Measurements from ENCODE around the gene GRIP1. TPM values are rescaled to one million over a fixed set of nuclear protein-coding genes. Genes with fewer than 3 reads are reported as not detected.

The GRIP1 gene
- total RNA-seq, 1 experiment from 2014 or later = 0.91 TPM

- DNase-seq (ENCODE audit: low spot score) = no peak
Observed at GRCh38 chr12:66692986-66693385, 14.1 kb upstream of the GRIP1 start.

DNA sequence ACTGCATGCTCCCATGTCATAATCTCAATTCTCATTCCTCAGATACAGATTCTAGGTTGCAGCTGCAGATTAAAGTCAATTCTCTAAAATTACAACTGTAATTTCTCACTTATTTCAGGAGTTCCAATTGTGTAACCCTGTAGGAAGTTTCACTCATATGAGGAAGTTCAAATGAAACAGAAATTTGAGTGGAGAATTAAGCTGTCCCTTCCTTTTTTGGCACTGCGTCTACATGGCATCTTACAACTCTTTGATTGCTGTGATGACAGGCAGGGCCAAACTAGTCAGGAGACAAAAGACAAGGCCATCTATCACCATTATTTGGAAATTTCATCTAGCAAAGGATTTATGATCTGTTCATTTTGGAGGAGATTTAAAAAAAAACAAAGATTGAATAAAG, 13.3 kb upstream of the GRIP1 start:
- no peak for DNase-seq (ENCODE audit: low spot score)

DNA sequence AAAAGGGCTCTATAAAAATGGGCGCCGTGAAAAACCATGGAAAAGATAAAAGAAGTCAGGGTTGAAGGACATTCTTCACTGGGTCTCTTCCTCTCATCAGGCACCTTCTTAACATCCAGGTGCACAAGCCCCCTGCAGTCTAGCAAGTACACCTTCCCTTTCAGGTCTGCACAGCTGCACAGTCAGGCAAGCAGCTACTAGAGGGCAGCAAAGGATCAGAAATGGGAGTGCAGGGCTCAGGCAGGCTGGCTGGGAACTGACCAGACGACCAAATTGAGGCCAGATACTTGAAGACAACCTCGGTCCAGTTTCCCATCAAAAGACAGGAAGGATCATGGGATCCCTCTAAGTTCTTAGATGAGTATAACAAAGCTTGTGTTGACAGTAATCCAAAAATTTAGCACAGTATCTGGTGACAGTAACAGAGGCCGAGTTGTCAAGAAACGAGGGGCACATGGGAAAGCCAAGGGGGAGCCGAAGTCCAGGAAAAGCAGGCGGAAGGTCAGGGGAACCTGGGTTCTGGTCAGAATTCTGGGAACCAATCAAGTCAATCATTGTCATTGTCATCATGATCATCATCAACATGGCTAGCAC, 10.1 kb upstream of the GRIP1 start:
- DNase-seq (ENCODE audit: low spot score) = peak; percentile 58

- DNase-seq (ENCODE audit: low spot score) = no peak
Observed at GRCh38 chr12:66684222-66684621, 5.3 kb upstream of the GRIP1 start.

DNA sequence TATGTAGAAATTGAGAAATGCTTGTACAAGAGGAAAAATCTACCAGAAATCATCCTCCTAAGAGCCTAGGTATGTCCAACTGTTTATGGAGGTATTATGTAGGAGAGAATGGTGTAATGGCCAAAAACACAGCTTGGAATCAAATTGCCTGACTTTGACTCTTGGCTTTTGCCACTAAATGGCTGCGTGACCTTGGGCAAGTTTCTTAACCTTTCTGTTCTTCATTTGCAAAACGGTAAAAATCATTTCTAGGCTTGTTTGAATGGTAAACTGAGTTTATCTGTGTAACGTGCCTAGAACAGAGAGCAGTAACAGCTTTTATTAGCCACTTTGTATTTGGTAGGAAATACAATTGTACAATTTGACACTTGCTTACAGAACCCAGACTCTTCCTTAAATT, 4.9 kb upstream of the GRIP1 start:
- no peak for DNase-seq (ENCODE audit: low spot score)

DNA sequence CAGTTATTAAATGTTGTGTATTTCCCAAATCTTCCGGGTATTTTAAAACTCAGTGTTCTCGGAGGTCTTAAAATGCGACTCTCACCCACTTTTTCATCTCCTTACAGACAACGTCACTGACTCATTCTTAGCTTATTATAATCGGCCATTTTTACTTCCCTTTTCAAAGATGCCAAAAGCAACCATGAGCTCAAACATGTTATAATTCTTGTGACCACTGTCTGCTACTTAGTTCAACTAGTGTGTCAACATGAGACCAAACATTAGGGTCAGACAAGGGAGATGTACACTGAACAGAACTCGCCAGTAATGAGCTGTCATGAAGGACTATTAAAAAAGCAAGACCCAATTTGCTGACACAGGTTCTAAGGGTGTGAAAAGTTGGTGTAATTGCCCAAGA, 4.2 kb upstream of the GRIP1 start:
- DNase-seq (ENCODE audit: low spot score) = no peak

- no peak for DNase-seq (ENCODE audit: low spot score)
Observed at GRCh38 chr12:66679461-66680084, 697 bp upstream of the GRIP1 start.

GRCh38 chr12:66676241-66676640, 2.6 kb downstream of the GRIP1 start:
- no peak for DNase-seq (ENCODE audit: low spot score)

GRCh38 chr12:66674495-66675122, 4.3 kb downstream of the GRIP1 start:
- no peak for DNase-seq (ENCODE audit: low spot score)

GRCh38 chr12:66669541-66669940, 9.3 kb downstream of the GRIP1 start:
- DNase-seq (ENCODE audit: low spot score) = no peak

DNA sequence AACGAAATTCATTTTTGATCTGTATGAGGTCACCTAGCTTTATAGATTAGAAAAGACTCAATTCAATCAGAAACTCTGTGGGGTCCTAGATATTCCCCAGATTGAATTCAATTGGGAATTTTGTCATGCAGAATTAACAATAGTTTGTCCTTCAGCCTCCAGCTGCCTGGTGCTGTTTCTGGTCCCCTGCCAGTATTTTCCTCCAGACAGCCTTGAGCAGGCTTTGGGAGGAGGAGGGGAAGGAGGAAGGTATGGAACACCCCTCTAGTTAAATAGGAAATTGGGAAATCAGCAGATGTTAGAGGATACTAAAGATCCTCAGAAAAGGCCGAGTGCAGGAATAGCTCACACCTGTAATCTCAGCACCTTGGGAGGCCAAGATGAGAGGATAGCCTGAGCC, 10.6 kb downstream of the GRIP1 start:
- no peak for DNase-seq (ENCODE audit: low spot score)

GRCh38 chr12:66667906-66668305, 11.0 kb downstream of the GRIP1 start:
- no peak for DNase-seq (ENCODE audit: low spot score)

- no peak for DNase-seq (ENCODE audit: low spot score)
Observed at GRCh38 chr12:66666481-66666880, 12.4 kb downstream of the GRIP1 start.

DNA sequence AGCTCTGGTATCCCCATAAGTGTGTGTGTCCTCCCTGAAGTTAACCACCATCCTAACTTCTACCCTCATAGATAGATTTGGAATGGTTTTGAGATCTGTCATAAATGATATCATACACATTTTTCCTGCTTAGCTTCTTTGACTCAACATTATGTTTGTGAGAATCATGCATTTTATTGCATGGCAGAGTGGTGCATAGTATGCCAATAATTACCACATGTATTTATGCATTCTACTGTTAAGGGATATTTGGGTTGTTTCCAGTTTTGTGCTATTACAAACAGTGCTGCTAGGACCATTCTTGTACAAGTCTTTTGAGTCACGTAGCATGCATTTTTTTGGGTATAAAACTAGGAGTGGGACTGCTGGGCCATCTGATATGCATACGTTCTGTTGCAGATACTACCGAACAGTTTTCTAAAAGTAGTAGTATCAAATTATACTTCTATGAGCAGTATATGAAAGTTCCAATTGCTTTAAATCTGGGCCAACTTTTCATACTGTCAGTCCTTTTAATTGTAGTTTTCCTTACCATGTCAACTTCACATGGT, 13.4 kb downstream of the GRIP1 start:
- no peak for DNase-seq (ENCODE audit: low spot score)

DNA sequence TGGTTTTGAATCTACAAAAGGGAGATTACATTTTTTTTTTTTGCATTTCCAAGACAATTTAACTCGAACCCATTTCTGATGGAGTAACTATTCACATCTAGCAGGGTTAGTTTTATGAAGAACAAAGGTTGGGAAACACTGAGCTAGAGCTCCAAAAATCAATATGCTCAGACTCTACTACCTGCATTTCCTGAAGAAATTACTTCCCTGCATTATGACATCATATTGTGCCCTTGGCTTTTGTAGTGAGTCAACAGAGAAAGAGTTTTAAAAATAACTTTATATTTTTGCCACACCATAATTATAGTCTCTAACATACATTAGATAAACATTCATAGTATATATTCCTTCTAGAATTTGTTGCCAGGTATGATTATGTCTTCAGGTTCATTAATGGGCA, 14.8 kb downstream of the GRIP1 start:
- no peak for DNase-seq (ENCODE audit: low spot score)

GRCh38 chr12:66663611-66664010, 15.3 kb downstream of the GRIP1 start:
- DNase-seq (ENCODE audit: low spot score) = no peak

DNA sequence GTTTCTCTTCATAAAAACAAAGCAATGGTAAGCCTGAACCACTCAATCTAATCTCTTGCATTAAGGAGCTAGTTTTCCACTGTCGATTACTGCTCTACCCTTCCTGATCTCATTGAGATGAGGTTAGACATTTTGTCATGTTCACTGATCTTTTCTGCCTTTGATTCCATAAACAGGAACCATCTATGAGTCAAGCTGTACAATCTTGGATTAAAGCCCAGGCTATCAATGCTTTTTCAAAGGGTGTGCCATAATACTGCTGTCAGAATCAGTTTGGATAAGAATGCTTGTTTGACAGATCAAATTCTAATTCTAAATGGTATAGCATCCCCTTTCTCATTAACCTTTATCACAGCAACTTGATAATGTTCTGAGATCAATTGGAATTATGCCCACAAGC, 16.1 kb downstream of the GRIP1 start:
- DNase-seq (ENCODE audit: low spot score) = no peak

DNA sequence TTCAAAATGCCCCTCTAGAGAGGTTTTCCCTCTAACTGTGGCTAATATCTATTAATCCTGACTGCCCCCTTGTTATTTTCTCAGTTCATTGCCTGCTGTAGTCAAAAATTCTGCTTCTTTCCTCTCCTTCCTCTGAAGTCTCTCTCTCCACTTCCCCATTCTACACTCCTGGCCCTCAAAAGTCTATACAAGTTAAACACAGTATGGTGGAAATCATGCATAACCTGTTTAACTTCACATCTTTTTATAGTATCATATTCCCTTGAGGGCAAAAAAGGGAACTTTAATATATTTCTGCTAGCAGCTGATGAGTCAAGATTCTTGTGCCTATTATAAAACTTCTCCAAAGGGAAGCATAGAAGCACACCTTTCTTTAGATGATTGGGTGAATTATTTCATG, 16.7 kb downstream of the GRIP1 start:
- no peak for DNase-seq (ENCODE audit: low spot score)

DNA sequence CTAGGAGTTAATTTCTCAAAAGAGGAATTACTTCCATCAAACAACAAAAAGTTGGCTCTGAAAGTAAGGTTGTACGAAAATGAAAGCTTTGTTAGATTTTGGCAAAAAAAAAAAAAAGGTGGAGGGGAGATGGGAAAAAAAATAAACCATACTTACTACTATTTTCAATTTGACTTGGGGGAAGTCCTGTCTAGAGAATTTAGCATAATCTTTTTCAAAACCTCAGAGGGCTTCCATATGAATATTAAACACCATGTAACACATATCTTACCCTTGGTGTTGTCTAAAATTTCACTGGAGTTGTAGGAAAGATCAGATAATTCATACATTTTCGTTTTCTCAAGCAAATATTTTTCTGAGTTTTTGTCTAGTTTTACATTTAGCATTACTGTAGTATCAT, 17.5 kb downstream of the GRIP1 start:
- no peak for DNase-seq (ENCODE audit: low spot score)

GRCh38 chr12:66653796-66654195, 25.1 kb downstream of the GRIP1 start:
- no peak for DNase-seq (ENCODE audit: low spot score)

DNA sequence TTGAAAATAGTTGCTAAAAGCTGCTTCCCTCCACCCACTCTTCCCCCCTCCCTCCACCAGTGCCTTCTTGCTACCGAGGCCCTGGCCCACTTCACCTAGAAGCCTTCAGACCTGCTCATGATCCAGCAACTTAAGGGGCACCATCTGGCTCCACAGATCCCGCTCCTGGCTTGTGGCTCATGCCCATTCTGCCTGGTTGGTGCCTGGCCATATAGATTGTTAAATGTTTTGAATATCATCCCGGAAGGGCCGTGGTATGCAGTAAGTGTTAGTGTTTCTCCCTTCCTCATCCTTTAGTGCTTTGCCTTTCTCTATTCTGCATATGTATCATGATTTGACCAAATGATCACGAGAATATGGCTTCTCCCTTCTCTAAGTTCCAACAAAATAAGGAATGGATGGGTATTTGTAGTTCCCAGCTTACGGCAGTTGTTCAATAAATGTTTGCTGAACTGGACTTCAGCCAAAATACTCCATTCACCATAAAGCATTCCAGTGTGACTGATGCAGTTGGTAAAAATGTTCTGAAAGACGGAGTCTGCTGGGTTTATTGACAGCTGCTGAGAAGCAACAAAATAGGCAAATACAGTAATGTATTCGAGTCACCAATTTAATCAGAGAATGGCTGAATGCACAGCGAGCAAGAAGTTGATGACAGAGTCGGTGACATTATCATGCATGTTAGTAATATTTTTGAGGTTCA, 30.7 kb downstream of the GRIP1 start:
- DNase-seq (ENCODE audit: low spot score) = no peak

DNA sequence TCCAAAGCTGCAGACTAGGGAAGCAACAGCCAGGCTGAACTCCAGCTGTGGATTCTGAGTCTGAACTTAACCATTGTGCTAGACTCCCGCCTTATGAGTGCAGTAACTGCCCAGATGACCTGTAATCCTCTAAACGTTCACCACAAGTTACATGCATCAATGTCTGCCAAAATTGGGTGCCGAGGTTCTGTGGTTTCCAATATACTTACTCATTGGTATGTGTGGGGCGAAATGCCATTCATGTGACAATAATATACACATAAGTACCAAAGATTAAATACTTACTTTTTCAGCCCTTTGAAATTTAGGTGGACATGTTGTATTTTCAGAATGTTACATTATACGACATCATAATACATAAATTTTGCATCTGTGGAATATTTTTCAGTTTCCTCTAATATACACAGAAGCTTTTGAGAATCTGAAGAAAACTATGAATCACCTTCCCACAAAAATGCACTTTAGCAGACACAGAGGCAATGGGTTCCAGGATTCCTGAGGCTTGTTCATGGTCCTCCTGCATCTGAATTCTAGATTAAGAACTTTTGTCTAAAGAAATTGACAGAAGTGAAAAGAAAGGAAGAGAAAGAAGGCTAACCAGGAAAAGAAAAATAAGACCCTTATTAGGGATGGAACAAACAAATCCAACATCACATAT, 31.7 kb downstream of the GRIP1 start:
- peak; percentile 96 for DNase-seq (ENCODE audit: low spot score)

Data from H4 (cell line).